ENCODE data around the gene ANKS1B. TPM values are rescaled to one million over a fixed set of nuclear protein-coding genes. Genes with fewer than 3 reads are reported as not detected.

Gene ANKS1B
- total and polyA plus RNA-seq, 2 of the 4 experiments (the other 2 are of a cell fraction), result 0.17 to 0.18 TPM

GRCh38 chr12:99721715-99722275 lies 262.9 kb downstream of the ANKS1B start:
- no peak for TF ChIP-seq RAD21 (IDR thresholded peaks at IDR 0.05; ENCODE audit: low read length)
- no peak for TF ChIP-seq CEBPB (IDR thresholded peaks at IDR 0.05; ENCODE audit: low read depth, low read length)
- no peak for TF ChIP-seq POLR2A (IDR thresholded peaks at IDR 0.05; ENCODE audit: low read depth, low read length)
- no peak for TF ChIP-seq USF2 (IDR thresholded peaks at IDR 0.05; ENCODE audit: low read depth, low read length)
- no peak for TF ChIP-seq MAFK (IDR thresholded peaks at IDR 0.05; ENCODE audit: low read depth, low read length)
- no peak for TF ChIP-seq FOS (IDR thresholded peaks at IDR 0.05; ENCODE audit: low read depth, low read length)
- TF ChIP-seq ELK1 (IDR thresholded peaks at IDR 0.05; ENCODE audit: borderline replicate concordance, low read depth, low read length), result no peak
- TF ChIP-seq BHLHE40 (IDR thresholded peaks at IDR 0.05; ENCODE audit: low read depth, low read length), result no peak
- TF ChIP-seq RFX5 (IDR thresholded peaks at IDR 0.05; ENCODE audit: low read depth, low read length), result no peak
- TF ChIP-seq SMC3 (IDR thresholded peaks at IDR 0.05; ENCODE audit: low read depth, low read length), result no peak
- no peak for TF ChIP-seq RCOR1 (IDR thresholded peaks at IDR 0.05; ENCODE audit: insufficient replicate concordance, low read length)
- TF ChIP-seq CHD1 (IDR thresholded peaks at IDR 0.05; ENCODE audit: low read depth, low read length), result no peak
- no CpG with 5 or more reads among the region's 2 CpGs for WGBS, 2 experiments (ENCODE audit: extremely low coverage in 2 of 2, insufficient read length in 1 of 2)
- BruUV-seq (replicated peaks), result no TSS peak
- H3K14ac ChIP-seq (replicated peaks; ENCODE audit: low read depth, low read length), result no peak overlapping the region
- H3K4me3 ChIP-seq (ENCODE audit: insufficient read depth, low read depth, low read length), result no peak overlapping the region
- H4K91ac ChIP-seq (ENCODE audit: insufficient read depth, low read depth, low read length), result no peak overlapping the region
- H3K56ac ChIP-seq (ENCODE audit: extremely low read depth, insufficient read depth, low read length), result no peak overlapping the region
- in situ Hi-C loops (cut with MboI; ENCODE audit: low sequenced_read_pairs), result no loop called here
- no peak overlapping the region for H3K27ac ChIP-seq (ENCODE audit: insufficient read depth, low read length)
- no peaks in the 10 kb centered on the region for H4K20me1 ChIP-seq (ENCODE audit: insufficient read depth, low read length)
- H3K79me1 ChIP-seq (ENCODE audit: low read depth in 1 of 2, low read length in 2 of 2), result no peaks in the 10 kb centered on the region
- no peak overlapping the region for H2AK9ac ChIP-seq (replicated peaks; ENCODE audit: low read depth, low read length, poor library complexity)
- H4K5ac ChIP-seq (ENCODE audit: low read depth, low read length), result no peak overlapping the region
- H3K23ac ChIP-seq (ENCODE audit: low read depth, low read length), result no peak overlapping the region
- ATAC-seq (ENCODE audit: low read depth) (no peak), DNase-seq (no peak)
- dilution Hi-C loops (cut with HindIII; ENCODE audit: low sequenced_read_pairs, unreplicated experiment), result no loop called here
- H2BK120ac ChIP-seq (ENCODE audit: low read depth, low read length), result no peak overlapping the region
- H3K4me2 ChIP-seq (ENCODE audit: low read depth, low read length), result no peak overlapping the region
- intact Hi-C loops (cut with micrococcal nuclease), result no loop called here
- H3K36me3 ChIP-seq (ENCODE audit: control insufficient read depth, insufficient read depth, low read length), result no peaks in the 10 kb centered on the region
- no peak overlapping the region for H3K4ac ChIP-seq (ENCODE audit: low read depth, low read length)
- POLR2A ChIA-PET (ENCODE audit: unreplicated experiment), result no interaction called here
- no peak overlapping the region for H4K8ac ChIP-seq (ENCODE audit: low read depth in 2 of 2, low read length in 2 of 2)
- no peak overlapping the region for H3K9ac ChIP-seq (ENCODE audit: low read depth, low read length)
- H3K9me3 ChIP-seq (ENCODE audit: control insufficient read depth, insufficient read depth, low read length), result peaks cover 10% of the 10 kb centered on the region
- CTCF ChIA-PET, result no interaction called here
- H2AK5ac ChIP-seq (ENCODE audit: low read depth, low read length), result no peak overlapping the region
- H2BK5ac ChIP-seq (ENCODE audit: low read depth, low read length, poor library complexity, severe bottlenecking), result no peak overlapping the region
- H2AFZ ChIP-seq (replicated peaks; ENCODE audit: low read length, poor library complexity), result no peak overlapping the region
- H3K4me1 ChIP-seq (ENCODE audit: control insufficient read depth, insufficient read depth, low read length), result no peaks in the 10 kb centered on the region
- H2BK20ac ChIP-seq (ENCODE audit: low read depth, low read length), result no peak overlapping the region
- H2BK15ac ChIP-seq (ENCODE audit: low read depth, low read length), result no peak overlapping the region
- H3K9me1 ChIP-seq (ENCODE audit: insufficient read depth, low read length), result no peaks in the 10 kb centered on the region
- H3K18ac ChIP-seq (ENCODE audit: low read depth, low read length), result no peak overlapping the region
- H3K27me3 ChIP-seq (ENCODE audit: control insufficient read depth, insufficient read depth, low read length), result no peaks in the 10 kb centered on the region

Measured in IMR-90 (cell line).